Neuronal stem cell (in vitro differentiated cells): ENCODE data around the gene PCDHGA7.
A peak's percentile ranks its signal among the peaks of the same experiment; 100 is the strongest.

ENCODE experiments used
- DNase-seq: peaks from one replicate; pipeline ENCODE4 v3.0.0-alpha.2; 2013; ENCODE audit warnings: low spot score
- H2AFZ ChIP-seq: one replicate; pipeline ENCODE4 v1.6.1; 2013; ENCODE audit warnings: mild to moderate bottlenecking, low read length, inconsistent platforms
- H2AK5ac ChIP-seq: 2 replicates; pipeline ENCODE4 v1.6.1; 2013; ENCODE audit warnings: low read depth, mild to moderate bottlenecking, inconsistent platforms, low read length, moderate library complexity, mixed read lengths
- H2BK120ac ChIP-seq: 2 replicates; pipeline ENCODE4 v1.6.1; 2013; ENCODE audit warnings: low read depth, mild to moderate bottlenecking, inconsistent platforms, low read length, moderate library complexity, mixed read lengths
- H2BK12ac ChIP-seq: one replicate; pipeline ENCODE4 v1.6.1; 2013; ENCODE audit warnings: low read length, inconsistent platforms
- H2BK15ac ChIP-seq: 2 replicates; pipeline ENCODE4 v1.6.1; 2013; ENCODE audit warnings: mild to moderate bottlenecking, low read length, inconsistent platforms, mixed read lengths
- H2BK5ac ChIP-seq: one replicate; pipeline ENCODE4 v1.6.1; 2013; ENCODE audit warnings: inconsistent platforms, mild to moderate bottlenecking, low read length, moderate library complexity
- H3K14ac ChIP-seq: one replicate; pipeline ENCODE4 v1.6.1; 2013; ENCODE audit warnings: low read length, inconsistent platforms
- H3K18ac ChIP-seq: 2 replicates; pipeline ENCODE4 v1.6.1; 2013; ENCODE audit warnings: low read length, inconsistent platforms
- H3K23ac ChIP-seq: 2 replicates; pipeline ENCODE4 v1.6.1; 2013; ENCODE audit warnings: low read depth, mild to moderate bottlenecking, mixed read lengths, low read length, inconsistent platforms; ENCODE audit not compliant: poor library complexity
- H3K27ac ChIP-seq: replicated peaks from 3 replicates; pipeline ENCODE4 v1.5.1; 2013; ENCODE audit warnings: low read length, inconsistent platforms
- H3K27me3 ChIP-seq, 3 experiments: 2 replicates each; pipeline ENCODE4 v1.6.1; 2013; ENCODE audit warnings: low read length in 3 of 3, mild to moderate bottlenecking in 2 of 3, inconsistent platforms in 1 of 3, low read depth in 1 of 3, mixed read lengths in 1 of 3, moderate library complexity in 1 of 3; ENCODE audit not compliant: control insufficient read depth in 3 of 3, insufficient read depth in 3 of 3
- H3K36me3 ChIP-seq, 2 donors: replicated peaks in 1 of 2; 2 replicates each; pipeline ENCODE4 v1.6.1; 2013; ENCODE audit warnings: low read length in 2 of 2; ENCODE audit not compliant: control insufficient read depth in 2 of 2, insufficient read depth in 2 of 2
- H3K4ac ChIP-seq: 2 replicates; pipeline ENCODE4 v1.6.1; 2013; ENCODE audit warnings: inconsistent platforms, mild to moderate bottlenecking, low read length, moderate library complexity
- H3K4me1 ChIP-seq, 2 donors: 1 replicate in 1 of 2; 2 replicates in 1 of 2; pipeline ENCODE4 v1.6.1; 2013; ENCODE audit warnings: low read length in 2 of 2, low read depth in 1 of 2; ENCODE audit not compliant: control insufficient read depth in 2 of 2, insufficient read depth in 1 of 2
- H3K4me2 ChIP-seq: one replicate; pipeline ENCODE4 v1.6.1; 2013; ENCODE audit warnings: mild to moderate bottlenecking, low read length, inconsistent platforms; ENCODE audit not compliant: insufficient read depth, poor library complexity, severe bottlenecking
- H3K4me3 ChIP-seq, 2 donors: 2 replicates each; pipeline ENCODE4 v1.5.1; 2013; ENCODE audit warnings: low read length in 2 of 2, mild to moderate bottlenecking in 2 of 2, inconsistent platforms in 1 of 2, moderate library complexity in 1 of 2
- H3K79me1 ChIP-seq: one replicate; pipeline ENCODE4 v1.6.1; 2013; ENCODE audit warnings: low read depth, mild to moderate bottlenecking, inconsistent platforms, low read length, moderate library complexity
- H3K9ac ChIP-seq: one replicate; pipeline ENCODE4 v1.6.1; 2013; ENCODE audit warnings: mild to moderate bottlenecking, low read depth, low read length, inconsistent platforms; ENCODE audit not compliant: poor library complexity
- H3K9me3 ChIP-seq, 2 donors: replicated peaks in 1 of 2; 2 replicates each; pipeline versions ENCODE3 to v1.6.1; 2013; ENCODE audit warnings: low read length in 2 of 2, mild to moderate bottlenecking in 2 of 2, inconsistent platforms in 1 of 2, low read depth in 1 of 2, mixed read lengths in 1 of 2, moderate library complexity in 1 of 2; ENCODE audit not compliant: control insufficient read depth in 2 of 2, insufficient read depth in 1 of 2
- H4K8ac ChIP-seq: one replicate; pipeline ENCODE4 v1.6.1; 2013; ENCODE audit warnings: low read depth, mild to moderate bottlenecking, inconsistent platforms, low read length, moderate library complexity
- H4K91ac ChIP-seq: one replicate; pipeline ENCODE4 v1.6.1; 2013; ENCODE audit warnings: low read length, low read depth, mild to moderate bottlenecking, inconsistent platforms; ENCODE audit not compliant: poor library complexity
- WGBS, 2 donors: extraction: QIAGEN DNeasy Blood & Tissue Kit; methylation state at CpG; one replicate each; pipeline ENCODE4 v1.1.7; 2013; ENCODE audit warnings: missing lambda C conversion rate in 2 of 2, mixed read lengths in 1 of 2; ENCODE audit not compliant: insufficient read length in 2 of 2, insufficient replicate concordance in 1 of 2; ENCODE audit errors: extremely low coverage in 2 of 2; 5-methylcytosine and 5-hydroxymethylcytosine counted together

Gene PCDHGA7

DNA sequence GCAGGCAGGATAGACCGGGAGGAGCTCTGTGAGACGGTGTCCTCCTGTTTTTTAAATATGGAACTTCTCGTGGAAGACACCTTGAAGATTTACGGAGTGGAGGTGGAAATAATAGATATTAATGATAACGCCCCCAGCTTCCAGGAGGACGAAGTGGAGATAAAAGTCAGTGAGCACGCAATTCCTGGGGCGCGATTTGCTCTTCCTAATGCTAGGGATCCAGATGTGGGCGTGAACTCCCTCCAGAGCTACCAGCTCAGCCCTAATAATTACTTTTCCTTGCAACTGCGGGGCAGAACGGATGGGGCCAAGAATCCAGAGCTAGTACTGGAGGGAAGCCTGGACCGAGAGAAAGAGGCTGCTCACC lies 38.9 kb downstream of the PCDHGA7 start:
- Histone ChIP-seq H4K8ac (no peak overlapping the region), H4K91ac (no peak overlapping the region), H2BK12ac (no peak overlapping the region), H3K79me1 (peaks cover 10% of the 10 kb centered on the region), H3K4me1 (no peaks in the 10 kb centered on the region), H2AFZ (no peak overlapping the region), H2BK15ac (no peak overlapping the region), H3K36me3 (peaks cover 41 to 76% of the 10 kb centered on the region in 2 donors), H3K18ac (no peak overlapping the region), H3K27me3 (no peaks in the 10 kb centered on the region), H3K9ac (no peak overlapping the region), H2BK120ac (no peak overlapping the region), H3K4me3 (no peak overlapping the region), H3K4ac (no peak overlapping the region), H2AK5ac (no peak overlapping the region), H3K9me3 (peaks cover 55 to 99% of the 10 kb centered on the region in 2 donors), H3K4me2 (no peak overlapping the region), H3K14ac (no peak overlapping the region), H3K27ac (no peak overlapping the region), H3K23ac (no peak overlapping the region), H2BK5ac (no peak overlapping the region)
- no CpG with 5 or more reads among the region's 13 CpGs for WGBS, 2 donors
- DNase-seq, result no peak

DNA sequence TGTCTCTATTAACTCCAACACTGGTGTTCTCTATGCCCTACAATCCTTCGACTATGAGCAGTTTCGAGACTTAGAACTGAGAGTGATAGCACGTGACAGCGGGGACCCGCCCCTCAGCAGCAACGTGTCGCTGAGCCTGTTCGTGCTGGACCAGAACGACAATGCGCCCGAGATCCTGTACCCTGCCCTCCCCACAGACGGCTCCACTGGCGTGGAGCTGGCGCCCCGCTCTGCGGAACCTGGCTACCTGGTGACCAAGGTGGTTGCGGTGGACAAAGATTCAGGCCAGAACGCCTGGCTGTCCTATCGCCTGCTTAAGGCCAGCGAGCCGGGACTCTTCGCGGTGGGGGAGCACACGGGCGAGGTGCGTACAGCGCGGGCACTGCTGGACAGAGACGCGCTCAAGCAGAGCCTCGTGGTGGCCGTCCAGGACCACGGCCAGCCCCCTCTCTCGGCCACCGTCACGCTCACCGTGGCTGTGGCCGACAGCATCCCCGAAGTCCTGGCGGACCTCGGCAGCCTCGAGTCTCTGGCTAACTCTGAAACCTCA lies 40.3 kb downstream of the PCDHGA7 start:
- no peak for DNase-seq
- peaks cover 12% of the 10 kb centered on the region for H3K79me1 ChIP-seq
- no peaks in the 10 kb centered on the region for H3K27me3 ChIP-seq
- no peak overlapping the region for H4K8ac ChIP-seq
- H3K4ac ChIP-seq, result no peak overlapping the region
- no peaks in the 10 kb centered on the region for H3K4me1 ChIP-seq
- peak overlapping the region; percentile 16 for H2BK120ac ChIP-seq
- H2BK15ac ChIP-seq, result no peak overlapping the region
- WGBS, 2 donors, result no CpG with 5 or more reads among the region's 42 CpGs
- H3K36me3 ChIP-seq, result peaks cover 50 to 81% of the 10 kb centered on the region in 2 donors
- no peak overlapping the region for H2AFZ ChIP-seq
- H3K14ac ChIP-seq, result no peak overlapping the region
- H3K9ac ChIP-seq, result no peak overlapping the region
- H3K4me2 ChIP-seq, result no peak overlapping the region
- H2BK12ac ChIP-seq, result no peak overlapping the region
- H3K4me3 ChIP-seq, result no peak overlapping the region
- H2AK5ac ChIP-seq, result no peak overlapping the region
- no peak overlapping the region for H4K91ac ChIP-seq
- peak overlapping the region; percentile 25 for H3K23ac ChIP-seq
- no peak overlapping the region for H2BK5ac ChIP-seq
- peaks cover 69 to 100% of the 10 kb centered on the region in 2 donors for H3K9me3 ChIP-seq
- H3K18ac ChIP-seq, result no peak overlapping the region
- no peak overlapping the region for H3K27ac ChIP-seq

DNA sequence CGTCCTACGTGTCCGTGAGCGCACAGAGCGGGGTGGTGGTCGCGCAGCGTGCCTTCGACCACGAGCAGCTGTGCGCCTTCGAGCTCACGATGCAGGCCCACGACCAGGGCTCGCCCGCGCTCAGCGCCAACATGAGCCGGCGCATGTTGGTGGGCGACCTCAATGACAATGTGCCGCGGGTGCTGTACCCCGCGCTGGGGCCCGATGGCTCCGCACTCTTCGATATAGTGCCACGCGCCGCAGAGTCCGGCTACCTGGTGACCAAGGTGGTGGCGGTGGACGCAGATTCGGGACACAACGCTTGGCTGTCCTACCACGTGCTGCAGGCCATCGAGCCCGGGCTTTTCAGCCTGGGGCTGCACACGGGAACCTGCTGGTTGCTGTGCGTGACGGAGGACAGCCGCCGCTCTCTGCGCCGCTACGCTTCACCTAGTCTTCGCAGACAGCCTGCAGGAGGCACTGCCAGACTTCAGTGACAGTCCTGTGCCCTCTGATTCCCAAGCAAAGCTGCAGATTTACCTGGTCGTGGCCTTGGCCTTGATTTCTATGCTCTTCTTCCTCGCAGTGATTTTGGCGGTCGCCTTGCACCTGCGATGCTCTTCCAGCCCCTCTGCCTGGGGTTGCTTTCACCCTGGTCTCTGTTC lies 45.4 kb downstream of the PCDHGA7 start:
- no peak overlapping the region for H3K4me2 ChIP-seq
- no peak overlapping the region for H2BK12ac ChIP-seq
- H2AFZ ChIP-seq, result no peak overlapping the region
- no peak overlapping the region for H2BK15ac ChIP-seq
- DNase-seq, result no peak
- H2AK5ac ChIP-seq, result no peak overlapping the region
- no CpG with 5 or more reads among the region's 53 CpGs for WGBS, 2 donors
- H3K23ac ChIP-seq, result peak overlapping the region; percentile 11
- H4K8ac ChIP-seq, result no peak overlapping the region
- H3K9me3 ChIP-seq, result peaks cover 55 to 96% of the 10 kb centered on the region in 2 donors
- peak overlapping the region; percentile 18 for H3K9ac ChIP-seq
- no peak overlapping the region for H4K91ac ChIP-seq
- no peak overlapping the region for H3K4ac ChIP-seq
- no peak overlapping the region for H3K18ac ChIP-seq
- H3K4me3 ChIP-seq, result peak overlapping the region in 1 of 2 donors; percentile 31
- no peaks in the 10 kb centered on the region for H3K27me3 ChIP-seq
- H3K27ac ChIP-seq, result no peak overlapping the region
- H2BK5ac ChIP-seq, result no peak overlapping the region
- H3K36me3 ChIP-seq, result peaks cover 34 to 73% of the 10 kb centered on the region in 2 donors
- no peak overlapping the region for H3K14ac ChIP-seq
- peaks cover 11% of the 10 kb centered on the region for H3K79me1 ChIP-seq
- H3K4me1 ChIP-seq, result no peaks in the 10 kb centered on the region
- H2BK120ac ChIP-seq, result no peak overlapping the region

DNA sequence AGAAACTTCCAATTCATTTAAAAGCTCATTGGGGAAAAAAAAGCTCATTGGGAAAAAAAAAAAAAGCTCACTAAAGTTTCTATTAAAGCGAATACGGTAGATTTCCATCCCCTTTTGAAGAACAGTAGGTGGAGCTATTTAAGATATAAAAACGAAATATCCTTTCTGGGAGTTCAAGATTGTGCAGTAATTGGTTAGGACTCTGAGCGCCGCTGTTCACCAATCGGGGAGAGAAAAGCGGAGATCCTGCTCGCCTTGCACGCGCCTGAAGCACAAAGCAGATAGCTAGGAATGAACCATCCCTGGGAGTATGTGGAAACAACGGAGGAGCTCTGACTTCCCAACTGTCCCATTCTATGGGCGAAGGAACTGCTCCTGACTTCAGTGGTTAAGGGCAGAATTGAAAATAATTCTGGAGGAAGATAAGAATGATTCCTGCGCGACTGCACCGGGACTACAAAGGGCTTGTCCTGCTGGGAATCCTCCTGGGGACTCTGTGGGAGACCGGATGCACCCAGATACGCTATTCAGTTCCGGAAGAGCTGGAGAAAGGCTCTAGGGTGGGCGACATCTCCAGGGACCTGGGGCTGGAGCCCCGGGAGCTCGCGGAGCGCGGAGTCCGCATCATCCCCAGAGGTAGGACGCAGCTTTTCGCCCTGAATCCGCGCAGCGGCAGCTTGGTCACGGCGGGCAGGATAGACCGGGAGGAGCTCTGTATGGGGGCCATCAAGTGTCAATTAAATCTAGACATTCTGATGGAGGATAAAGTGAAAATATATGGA lies 48.0 kb downstream of the PCDHGA7 start, which contains the start of gene PCDHGA12:
PCDHGA12 (plus strand) TSS at position 176 of the 782 bp plus-strand sequence; CDS start at position 429, 253 bp downstream.
- Histone ChIP-seq H3K18ac (no peak within 1 kb of the TSS), H3K4ac (no peak within 1 kb of the TSS), H3K4me3 (peak within 1 kb of the TSS in 1 of 2 donors; percentile 11), H3K27ac (no peak within 1 kb of the TSS), H4K91ac (no peak within 1 kb of the TSS), H3K14ac (no peak within 1 kb of the TSS), H3K23ac (peak within 1 kb of the TSS; percentile 55), H2AFZ (no peak within 1 kb of the TSS), H3K9me3 (peaks cover 53 to 74% of the 10 kb centered on the region in 2 donors), H3K4me2 (no peak within 1 kb of the TSS), H3K9ac (no peak within 1 kb of the TSS), H3K79me1 (peaks cover 12% of the 10 kb centered on the region), H2BK120ac (no peak within 1 kb of the TSS), H2BK12ac (no peak within 1 kb of the TSS), H4K8ac (no peak within 1 kb of the TSS), H2BK5ac (no peak within 1 kb of the TSS), H2BK15ac (no peak within 1 kb of the TSS), H3K27me3 (no peaks in the 10 kb centered on the region), H3K36me3 (peaks cover 29 to 50% of the 10 kb centered on the region in 2 donors), H3K4me1 (no peaks in the 10 kb centered on the region), H2AK5ac (no peak within 1 kb of the TSS)
- DNase-seq, result no peak
- no CpG with 5 or more reads among the region's 33 CpGs for WGBS, 2 donors
